Astrocyte of the cerebellum (primary cell): ENCODE results near the gene ZNF302.
"Not testable (repeated sequence)": the region's sequence is repeated elsewhere in the genome, so short reads cannot be mapped to it uniquely, and the experiment has no call there.

Experiments
- DNase-seq: peaks from one replicate; pipeline ENCODE4 v3.0.0-alpha.2; 2011; ENCODE audit warnings: low read depth
- H3K4me3 ChIP-seq: 2 replicates; pipeline ENCODE4 v1.5.1; 2011; ENCODE audit warnings: mild to moderate bottlenecking, low read depth, low read length, moderate library complexity
- CTCF ChIP-seq: IDR thresholded peaks from 2 replicates; pipeline ENCODE4 v1.5.1; 2012; ENCODE audit warnings: low read length, low read depth, moderate library complexity, mild to moderate bottlenecking; ENCODE audit errors: missing control alignments
- in situ Hi-C: cut with HindIII; loops from 2 replicates; pipeline ENCODE4 v1.10.0; 2017; ENCODE audit warnings: low sequenced_read_pairs

ZNF302 gene

GRCh38 chr19:34678421-34678820 is 943 bp downstream of the ZNF302 start:
- peak overlapping the region; percentile 67 for H3K4me3 ChIP-seq
- no peak for DNase-seq
- TF ChIP-seq CTCF, result no peak
- in situ Hi-C loops, result no loop called here

- in situ Hi-C loops, result no loop called here
- no peak overlapping the region for H3K4me3 ChIP-seq
- DNase-seq, result no peak
- no peak for TF ChIP-seq CTCF
These were observed 4.0 kb downstream of the ZNF302 start for GRCh38 chr19:34681478-34681877.

GRCh38 chr19:34685266-34685665 is 7.8 kb downstream of the ZNF302 start:
- in situ Hi-C loops, H3K4me3 ChIP-seq: not testable (repeated sequence)

GRCh38 chr19:34686455-34686854 is 9.0 kb downstream of the ZNF302 start:
- DNase-seq, result no peak
- no peak for TF ChIP-seq CTCF
- in situ Hi-C loops, result no loop called here
- no peak overlapping the region for H3K4me3 ChIP-seq

More at GRCh38 chr19:34685266-34685665, 7.8 kb downstream of the ZNF302 start:
- not testable (repeated sequence) for DNase-seq

GRCh38 chr19:34687348-34687747 is 9.9 kb downstream of the ZNF302 start:
- no peak for DNase-seq
- H3K4me3 ChIP-seq, result no peak overlapping the region
- no peak for TF ChIP-seq CTCF
- in situ Hi-C loops, result no loop called here

- no peak for TF ChIP-seq CTCF
- in situ Hi-C loops, result no loop called here
- DNase-seq, result no peak
- no peak overlapping the region for H3K4me3 ChIP-seq
These were observed 11.1 kb downstream of the ZNF302 start for GRCh38 chr19:34688592-34688991.

GRCh38 chr19:34690372-34690771 is 12.9 kb downstream of the ZNF302 start:
- no peak for TF ChIP-seq CTCF
- DNase-seq, result no peak
- H3K4me3 ChIP-seq, result no peak overlapping the region
- in situ Hi-C loops, result no loop called here
